ENCODE measurements around the gene COBL.
"Not testable (repeated sequence)": the region's sequence is repeated elsewhere in the genome, so short reads cannot be mapped to it uniquely, and the experiment has no call there.

COBL gene

DNA sequence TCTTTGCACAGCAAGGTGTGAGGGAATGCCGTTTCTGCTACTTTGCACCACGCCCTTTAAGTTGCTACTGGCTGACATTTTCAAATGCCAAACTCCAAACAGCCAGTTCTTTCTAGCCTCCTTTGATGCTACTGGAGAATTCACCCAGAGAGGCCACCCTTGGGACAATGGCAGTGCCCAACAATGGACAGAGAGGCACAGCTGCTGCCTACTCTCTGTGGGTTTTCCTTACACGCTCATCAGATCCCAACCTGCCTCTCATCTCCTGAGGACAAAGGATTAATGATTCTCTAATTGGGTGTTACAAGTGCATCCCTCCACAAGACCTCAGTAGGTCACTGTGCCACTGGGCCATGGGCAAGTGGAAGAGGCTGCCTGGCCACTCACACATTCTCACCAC is 105.8 kb downstream of the COBL start:
- Histone ChIP-seq H3K4me1 (ENCODE audit: control insufficient read depth, insufficient read depth, low read length) (no peaks in the 10 kb centered on the region), H3K27ac (ENCODE audit: insufficient read depth, low read depth, low read length, poor library complexity, severe bottlenecking) (no peak overlapping the region), H3K27me3 (ENCODE audit: control insufficient read depth, insufficient read depth, low read length, poor library complexity, severe bottlenecking) (no peaks in the 10 kb centered on the region), H3K9me3 (ENCODE audit: control insufficient read depth, low read length) (no peaks in the 10 kb centered on the region), H3K4me3 (ENCODE audit: insufficient read depth, low read depth, low read length) (no peak overlapping the region), H3K36me3 (ENCODE audit: control insufficient read depth, insufficient read depth, low read length) (no peaks in the 10 kb centered on the region)
- WGBS, 2 experiments: 91 to 96% methylated on average over 3 of the region's 3 CpGs

DNA sequence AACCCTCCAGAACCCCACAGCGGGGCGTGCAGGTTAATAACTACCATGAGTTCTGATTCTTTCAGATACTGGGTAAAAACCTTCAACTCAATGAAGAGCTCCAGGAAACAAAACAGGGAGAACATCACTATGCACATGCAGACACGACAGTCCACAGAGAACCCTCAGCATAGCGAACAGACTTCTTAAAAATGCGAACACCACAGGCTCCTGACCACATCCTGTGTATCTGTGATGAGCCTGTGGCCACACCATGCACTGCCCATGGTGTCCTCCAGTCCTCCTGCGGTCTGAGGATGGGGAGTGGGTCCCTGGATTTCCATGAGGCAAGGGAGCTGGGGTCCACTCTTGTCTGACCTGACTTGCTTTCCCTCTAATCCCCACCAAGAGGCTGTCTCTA is 107.2 kb downstream of the COBL start:
- H3K4me3 ChIP-seq (ENCODE audit: insufficient read depth, low read depth, low read length): no peak overlapping the region
- WGBS, 2 experiments: 92 to 97% methylated on average over 6 of the region's 6 CpGs
- no peaks in the 10 kb centered on the region for H3K4me1 ChIP-seq (ENCODE audit: control insufficient read depth, insufficient read depth, low read length)
- no peak overlapping the region for H3K27ac ChIP-seq (ENCODE audit: insufficient read depth, low read depth, low read length, poor library complexity, severe bottlenecking)
- H3K9me3 ChIP-seq (ENCODE audit: control insufficient read depth, low read length): no peaks in the 10 kb centered on the region
- H3K27me3 ChIP-seq (ENCODE audit: control insufficient read depth, insufficient read depth, low read length, poor library complexity, severe bottlenecking): no peaks in the 10 kb centered on the region
- H3K36me3 ChIP-seq (ENCODE audit: control insufficient read depth, insufficient read depth, low read length): no peaks in the 10 kb centered on the region

DNA sequence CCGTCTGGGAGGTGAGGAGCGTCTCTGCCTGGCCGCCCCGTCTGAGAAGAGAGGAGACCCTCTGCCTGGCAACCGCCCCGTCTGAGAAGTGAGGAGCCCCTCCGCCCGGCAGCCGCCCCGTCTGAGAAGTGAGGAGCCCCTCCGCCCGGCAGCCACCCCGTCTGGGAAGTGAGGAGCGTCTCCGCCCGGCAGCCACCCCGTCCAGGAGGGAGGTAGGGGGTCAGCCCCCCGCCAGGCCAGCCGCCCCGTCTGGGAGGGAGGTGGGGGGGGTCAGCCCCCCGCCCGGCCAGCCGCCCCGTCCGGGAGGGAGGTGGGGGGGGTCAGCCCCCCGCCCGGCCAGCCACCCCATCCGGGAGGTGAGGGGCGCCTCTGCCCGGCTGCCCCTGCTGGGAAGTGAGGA is 108.5 kb downstream of the COBL start:
- not testable (repeated sequence) for H3K27ac ChIP-seq (ENCODE audit: insufficient read depth, low read depth, low read length, poor library complexity, severe bottlenecking); H3K4me3 ChIP-seq (ENCODE audit: insufficient read depth, low read depth, low read length); H3K36me3 ChIP-seq (ENCODE audit: control insufficient read depth, insufficient read depth, low read length); H3K4me1 ChIP-seq (ENCODE audit: control insufficient read depth, insufficient read depth, low read length); H3K27me3 ChIP-seq (ENCODE audit: control insufficient read depth, insufficient read depth, low read length, poor library complexity, severe bottlenecking); H3K9me3 ChIP-seq (ENCODE audit: control insufficient read depth, low read length)
- 95 to 98% methylated on average over 22 to 27 of the region's 30 CpGs for WGBS, 2 experiments

DNA sequence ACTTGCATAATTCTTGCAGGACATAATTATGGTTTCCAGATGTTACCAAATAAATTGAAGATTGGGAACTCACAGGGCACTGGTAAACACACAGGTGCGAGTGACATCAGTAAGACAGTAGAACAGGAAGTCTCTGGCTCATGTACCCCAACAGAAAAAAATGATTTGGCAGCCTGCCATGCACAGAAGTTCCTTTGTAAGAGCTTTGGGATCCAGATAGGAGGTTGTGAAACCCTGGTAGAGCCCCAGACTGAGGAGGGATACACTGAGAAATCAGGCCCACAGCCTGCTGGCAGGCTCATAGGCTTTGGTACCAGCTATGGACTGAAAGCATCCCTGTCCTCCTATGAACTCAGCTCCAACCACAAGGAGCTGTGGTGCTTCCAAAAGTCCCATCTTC is 118.0 kb downstream of the COBL start:
- WGBS, 2 experiments: 91 to 92% methylated on average over 1 of the region's 1 CpG
- H3K4me1 ChIP-seq (ENCODE audit: control insufficient read depth, insufficient read depth, low read length): no peaks in the 10 kb centered on the region
- no peaks in the 10 kb centered on the region for H3K36me3 ChIP-seq (ENCODE audit: control insufficient read depth, insufficient read depth, low read length)
- H3K27me3 ChIP-seq (ENCODE audit: control insufficient read depth, insufficient read depth, low read length, poor library complexity, severe bottlenecking): no peaks in the 10 kb centered on the region
- no peak overlapping the region for H3K27ac ChIP-seq (ENCODE audit: insufficient read depth, low read depth, low read length, poor library complexity, severe bottlenecking)
- no peaks in the 10 kb centered on the region for H3K9me3 ChIP-seq (ENCODE audit: control insufficient read depth, low read length)
- H3K4me3 ChIP-seq (ENCODE audit: insufficient read depth, low read depth, low read length): no peak overlapping the region

DNA sequence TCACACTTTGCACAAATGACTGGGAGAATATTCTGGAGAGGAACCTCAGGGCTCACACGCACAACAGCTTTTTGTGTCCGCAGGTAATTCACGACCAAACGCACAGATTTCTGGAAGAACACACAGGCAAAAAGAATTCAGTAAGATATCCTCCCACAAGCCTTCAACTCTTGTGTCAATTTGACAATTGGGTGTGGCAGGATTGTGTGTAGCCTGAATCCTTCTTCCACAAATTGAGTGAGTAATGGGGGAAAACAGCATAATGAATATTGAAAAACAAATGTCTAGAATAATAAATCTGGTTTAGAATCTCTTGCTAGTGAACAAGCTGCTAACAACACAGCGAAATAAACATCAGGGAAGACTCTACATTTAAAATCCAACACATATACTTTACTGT is 125.6 kb downstream of the COBL start:
- Histone ChIP-seq H3K4me3 (ENCODE audit: insufficient read depth, low read depth, low read length) (no peak overlapping the region), H3K4me1 (ENCODE audit: control insufficient read depth, insufficient read depth, low read length) (no peaks in the 10 kb centered on the region), H3K36me3 (ENCODE audit: control insufficient read depth, insufficient read depth, low read length) (no peaks in the 10 kb centered on the region), H3K9me3 (ENCODE audit: control insufficient read depth, low read length) (no peaks in the 10 kb centered on the region), H3K27me3 (ENCODE audit: control insufficient read depth, insufficient read depth, low read length, poor library complexity, severe bottlenecking) (no peaks in the 10 kb centered on the region), H3K27ac (ENCODE audit: insufficient read depth, low read depth, low read length, poor library complexity, severe bottlenecking) (no peak overlapping the region)
- 93 to 98% methylated on average over 5 of the region's 5 CpGs for WGBS, 2 experiments

DNA sequence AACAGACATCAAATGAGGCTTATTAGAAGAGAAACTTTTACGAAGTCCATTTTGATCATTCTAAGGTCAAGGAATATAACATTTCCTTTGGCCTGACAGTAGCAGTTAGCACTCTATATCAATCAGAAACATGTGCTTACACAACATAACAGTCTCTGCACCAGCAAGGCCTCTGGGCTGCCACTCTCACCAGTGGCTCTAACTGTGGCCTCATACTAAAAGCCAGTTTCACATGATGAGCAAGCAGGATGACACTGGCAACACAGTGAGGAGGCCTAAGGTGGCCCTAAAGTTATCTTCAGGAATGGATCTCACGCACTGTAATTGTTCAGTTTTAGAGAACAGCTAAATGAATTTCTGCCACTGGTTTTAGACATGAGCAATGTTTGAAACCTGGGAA is 126.8 kb downstream of the COBL start:
- Histone ChIP-seq H3K4me3 (ENCODE audit: insufficient read depth, low read depth, low read length) (no peak overlapping the region), H3K27me3 (ENCODE audit: control insufficient read depth, insufficient read depth, low read length, poor library complexity, severe bottlenecking) (no peaks in the 10 kb centered on the region), H3K36me3 (ENCODE audit: control insufficient read depth, insufficient read depth, low read length) (no peaks in the 10 kb centered on the region), H3K27ac (ENCODE audit: insufficient read depth, low read depth, low read length, poor library complexity, severe bottlenecking) (no peak overlapping the region), H3K9me3 (ENCODE audit: control insufficient read depth, low read length) (no peaks in the 10 kb centered on the region), H3K4me1 (ENCODE audit: control insufficient read depth, insufficient read depth, low read length) (no peaks in the 10 kb centered on the region)
- 94 to 97% methylated on average over 2 of the region's 2 CpGs for WGBS, 2 experiments

DNA sequence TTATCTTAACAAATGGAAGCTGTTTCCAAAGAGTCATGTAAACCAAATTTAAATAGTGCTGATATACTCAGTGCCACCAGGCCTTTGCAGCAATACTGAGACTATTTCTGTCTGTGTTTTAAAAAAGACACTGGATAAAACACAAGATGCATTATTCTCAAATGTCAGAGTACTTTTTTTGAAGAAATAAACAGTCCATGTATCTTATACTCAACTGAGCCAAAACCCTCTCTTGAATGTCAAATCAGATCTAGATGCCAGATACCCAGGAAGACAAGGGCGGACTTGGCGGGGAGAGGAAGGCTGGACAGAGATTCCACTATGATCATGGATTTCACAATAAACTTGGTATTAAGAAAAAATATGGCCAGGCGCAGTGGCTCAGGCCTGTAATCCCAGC is 127.6 kb downstream of the COBL start:
- Histone ChIP-seq H3K4me3 (ENCODE audit: insufficient read depth, low read depth, low read length) (no peak overlapping the region), H3K36me3 (ENCODE audit: control insufficient read depth, insufficient read depth, low read length) (no peaks in the 10 kb centered on the region), H3K27ac (ENCODE audit: insufficient read depth, low read depth, low read length, poor library complexity, severe bottlenecking) (no peak overlapping the region), H3K27me3 (ENCODE audit: control insufficient read depth, insufficient read depth, low read length, poor library complexity, severe bottlenecking) (no peaks in the 10 kb centered on the region), H3K4me1 (ENCODE audit: control insufficient read depth, insufficient read depth, low read length) (no peaks in the 10 kb centered on the region), H3K9me3 (ENCODE audit: control insufficient read depth, low read length) (no peaks in the 10 kb centered on the region)
- 89 to 99% methylated on average over 3 of the region's 3 CpGs for WGBS, 2 experiments

DNA sequence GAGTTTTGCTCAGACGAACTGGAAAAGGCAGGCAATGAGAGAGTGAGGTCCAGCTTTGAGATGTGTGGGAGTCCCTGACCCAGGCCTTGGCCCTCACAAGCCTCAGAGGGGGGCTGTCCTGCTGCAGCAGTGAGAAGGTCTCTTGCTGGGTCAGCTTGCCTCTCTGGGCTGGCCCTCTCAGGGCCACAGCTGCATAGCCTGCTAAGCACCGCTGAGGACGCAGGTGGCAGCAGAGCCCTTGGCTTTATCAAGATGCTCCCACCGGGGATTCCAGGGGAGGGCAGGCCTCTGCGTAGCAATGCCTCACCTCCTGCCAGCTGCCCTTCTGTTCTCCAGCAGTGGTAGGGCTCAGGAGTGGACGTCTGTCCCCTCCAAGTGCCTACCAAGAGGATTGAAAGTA is 128.7 kb downstream of the COBL start:
- WGBS, 2 experiments: 19 to 20% methylated on average over 6 of the region's 6 CpGs
- Histone ChIP-seq H3K36me3 (ENCODE audit: control insufficient read depth, insufficient read depth, low read length) (no peaks in the 10 kb centered on the region), H3K4me3 (ENCODE audit: insufficient read depth, low read depth, low read length) (no peak overlapping the region)

DNA sequence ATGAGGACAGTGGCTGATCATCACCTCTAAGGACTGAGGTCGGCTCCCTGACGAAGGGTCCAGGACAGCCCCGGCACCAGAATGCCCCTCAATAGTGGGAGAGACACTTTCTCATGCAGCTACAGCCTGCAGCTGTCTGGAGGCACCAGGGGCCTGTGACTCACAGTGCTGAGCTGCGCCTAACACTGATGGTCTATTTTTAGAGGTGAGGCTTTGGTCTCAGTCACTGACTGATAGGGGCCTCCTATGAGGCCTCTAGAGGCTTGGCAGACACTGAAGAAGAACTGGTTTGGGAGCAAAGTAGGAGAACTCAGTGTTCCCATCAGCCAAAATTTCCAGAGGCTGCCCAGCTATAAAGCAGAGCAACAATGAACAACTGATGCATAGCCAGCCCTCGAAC is 130.1 kb downstream of the COBL start:
- no peaks in the 10 kb centered on the region for H3K9me3 ChIP-seq (ENCODE audit: control insufficient read depth, low read length)
- no peaks in the 10 kb centered on the region for H3K27me3 ChIP-seq (ENCODE audit: control insufficient read depth, insufficient read depth, low read length, poor library complexity, severe bottlenecking)
- no peak overlapping the region for H3K27ac ChIP-seq (ENCODE audit: insufficient read depth, low read depth, low read length, poor library complexity, severe bottlenecking)
- no peaks in the 10 kb centered on the region for H3K36me3 ChIP-seq (ENCODE audit: control insufficient read depth, insufficient read depth, low read length)
- no peaks in the 10 kb centered on the region for H3K4me1 ChIP-seq (ENCODE audit: control insufficient read depth, insufficient read depth, low read length)
- WGBS, 2 experiments: 93 to 99% methylated on average over 5 of the region's 5 CpGs
- H3K4me3 ChIP-seq (ENCODE audit: insufficient read depth, low read depth, low read length): no peak overlapping the region

More for the DNA sequence above, 128.7 kb downstream of the COBL start:
- Histone ChIP-seq H3K27ac (ENCODE audit: insufficient read depth, low read depth, low read length, poor library complexity, severe bottlenecking) (no peak overlapping the region), H3K27me3 (ENCODE audit: control insufficient read depth, insufficient read depth, low read length, poor library complexity, severe bottlenecking) (no peaks in the 10 kb centered on the region), H3K4me1 (ENCODE audit: control insufficient read depth, insufficient read depth, low read length) (no peaks in the 10 kb centered on the region), H3K9me3 (ENCODE audit: control insufficient read depth, low read length) (no peaks in the 10 kb centered on the region)

DNA sequence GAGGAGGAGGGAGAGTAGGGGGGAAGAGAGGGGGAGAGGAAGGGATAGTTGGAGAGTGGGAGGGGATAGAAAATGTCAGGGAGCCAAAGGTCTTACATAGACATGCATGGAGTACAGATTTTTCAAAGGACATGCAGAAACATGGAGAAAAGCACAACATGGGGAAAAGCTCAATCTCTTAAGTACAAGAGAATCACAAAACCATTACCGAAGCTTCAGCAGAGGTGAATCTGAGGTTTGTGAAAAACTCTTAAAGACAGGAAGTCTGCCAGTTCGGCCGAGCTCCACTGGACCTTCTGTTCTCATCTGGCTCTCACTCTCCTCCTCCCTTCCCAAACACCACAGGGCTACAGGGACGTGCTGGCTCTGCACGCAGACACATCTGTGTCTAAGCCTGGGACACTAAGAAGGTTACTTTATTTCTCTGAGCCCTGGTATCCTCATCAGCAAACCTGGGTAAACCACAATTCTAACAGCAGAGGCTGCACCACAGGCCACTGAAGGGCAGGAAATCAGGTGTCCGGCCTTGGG is 133.9 kb downstream of the COBL start:
- WGBS, 2 experiments: 90 to 94% methylated on average over 6 of the region's 6 CpGs
- Histone ChIP-seq H3K9me3 (ENCODE audit: control insufficient read depth, low read length) (no peaks in the 10 kb centered on the region), H3K4me3 (ENCODE audit: insufficient read depth, low read depth, low read length) (no peak overlapping the region), H3K27me3 (ENCODE audit: control insufficient read depth, insufficient read depth, low read length, poor library complexity, severe bottlenecking) (no peaks in the 10 kb centered on the region), H3K27ac (ENCODE audit: insufficient read depth, low read depth, low read length, poor library complexity, severe bottlenecking) (no peak overlapping the region), H3K36me3 (ENCODE audit: control insufficient read depth, insufficient read depth, low read length) (no peaks in the 10 kb centered on the region), H3K4me1 (ENCODE audit: control insufficient read depth, insufficient read depth, low read length) (no peaks in the 10 kb centered on the region)

DNA sequence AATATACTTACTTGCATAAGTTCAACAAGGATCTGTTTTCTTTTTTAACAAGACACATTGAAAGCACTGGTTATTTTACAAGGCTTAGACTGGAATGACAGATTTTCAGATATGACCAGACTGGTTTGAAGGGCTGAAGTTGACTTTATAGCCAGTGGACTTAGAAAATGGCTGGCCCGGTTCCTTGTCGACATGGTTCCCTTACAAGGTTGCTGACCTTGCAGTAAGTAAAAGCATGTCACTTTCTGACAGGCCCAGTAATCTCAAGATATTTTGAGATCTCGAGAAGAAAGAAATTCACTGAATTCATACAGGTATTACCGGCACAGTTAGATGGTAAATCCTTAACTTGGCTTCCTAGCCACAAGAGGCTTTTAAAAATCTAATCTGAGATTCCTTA is 136.5 kb downstream of the COBL start:
- WGBS, 2 experiments: 92 to 94% methylated on average over 4 of the region's 4 CpGs
- H3K4me3 ChIP-seq (ENCODE audit: insufficient read depth, low read depth, low read length): no peak overlapping the region
- no peaks in the 10 kb centered on the region for H3K27me3 ChIP-seq (ENCODE audit: control insufficient read depth, insufficient read depth, low read length, poor library complexity, severe bottlenecking)
- no peaks in the 10 kb centered on the region for H3K4me1 ChIP-seq (ENCODE audit: control insufficient read depth, insufficient read depth, low read length)
- H3K9me3 ChIP-seq (ENCODE audit: control insufficient read depth, low read length): no peaks in the 10 kb centered on the region
- H3K36me3 ChIP-seq (ENCODE audit: control insufficient read depth, insufficient read depth, low read length): no peaks in the 10 kb centered on the region
- no peak overlapping the region for H3K27ac ChIP-seq (ENCODE audit: insufficient read depth, low read depth, low read length, poor library complexity, severe bottlenecking)
